BLaER1 treated with 17β-estradiol and CSF1 and Interleukin-3, amounts not matched to agents 10 nM and 100 nM (cell line): Measurements from ENCODE around the gene VAMP8.

ENCODE experiments used
- H3K27ac ChIP-seq, 11 experiments: shearing (Covaris generic); formaldehyde crosslinking; 2 replicates each; pipeline ENCODE4 v1.8.1; 2022
- H3K27me3 ChIP-seq, 11 experiments: shearing (Covaris generic); formaldehyde crosslinking; 2 replicates each; pipeline ENCODE4 v1.8.1; 2022
- H3K36me3 ChIP-seq, 11 experiments: shearing (Covaris generic); formaldehyde crosslinking; 2 replicates each; pipeline ENCODE4 v1.8.1; 2022
- H3K4me1 ChIP-seq, 10 experiments: shearing (Covaris generic); formaldehyde crosslinking; 2 replicates each; pipeline ENCODE4 v1.8.1; 2022
- H3K4me2 ChIP-seq, 11 experiments: shearing (Covaris generic); formaldehyde crosslinking; 2 replicates each; pipeline ENCODE4 v1.8.1; 2022
- H3K4me3 ChIP-seq, 10 experiments: shearing (Covaris generic); formaldehyde crosslinking; 2 replicates each; pipeline ENCODE4 v1.8.1; 2022
- H3K9ac ChIP-seq, 11 experiments: shearing (Covaris generic); formaldehyde crosslinking; 2 replicates each; pipeline ENCODE4 v1.8.1; 2022
- H3K9me3 ChIP-seq, 11 experiments: shearing (Covaris generic); formaldehyde crosslinking; replicated peaks in 1 of 11; 2 replicates each; pipeline ENCODE4 v1.8.1; 2022
- H4K20me1 ChIP-seq, 11 experiments: shearing (Covaris generic); formaldehyde crosslinking; 2 replicates each; pipeline ENCODE4 v1.8.1; 2022
- Cebpa-rat ChIP-seq, 11 experiments: shearing (Covaris generic); IDR thresholded peaks; 2 replicates each; pipeline ENCODE4 v1.8.1; 2022

The VAMP8 gene

DNA sequence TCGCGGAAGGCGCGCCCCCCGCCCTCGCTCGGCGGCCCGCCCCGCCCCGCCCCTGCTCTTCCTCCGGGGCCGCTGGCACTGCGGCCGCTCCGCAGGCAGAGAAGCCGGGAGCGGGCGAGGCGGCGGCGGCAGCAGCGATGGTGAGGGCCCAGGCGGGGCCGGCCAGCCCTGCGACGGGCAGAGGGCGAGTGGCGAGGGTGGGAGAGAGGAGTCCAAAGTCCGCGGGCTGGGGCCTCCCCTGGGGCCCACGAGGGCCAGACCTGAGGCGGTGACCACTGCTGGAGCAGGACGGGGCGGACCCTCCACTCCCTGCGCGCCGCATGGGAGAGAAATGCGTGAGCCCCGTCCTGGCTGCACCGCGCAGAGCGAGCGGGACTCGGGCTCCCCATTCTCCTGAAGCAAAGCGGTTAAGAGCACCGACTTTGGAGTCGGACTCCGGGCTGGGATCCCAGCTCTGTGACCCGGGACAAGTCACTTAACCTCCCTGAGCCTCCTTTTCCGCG lies 7.0 kb downstream of the VAMP8 start, which contains the start of gene VAMP5:
Gene VAMP5, plus strand, starts transcription at position 78 of the 503 bp plus-strand sequence. Its CDS starts 60 bp downstream, at position 138.
- peak within 1 kb of the TSS; percentile 67 to 96 (median 90) for H3K27ac ChIP-seq
- H3K9ac ChIP-seq, result peak within 1 kb of the TSS; percentile 83 to 96 (median 92)
- no peaks in the 10 kb centered on the region for H3K27me3 ChIP-seq
- peak within 1 kb of the TSS; percentile 53 to 84 (median 78) for H3K4me3 ChIP-seq
- H3K4me2 ChIP-seq, result peak within 1 kb of the TSS; percentile 89 to 100 (median 97)
- peaks cover 0 to 16% (median 0%) of the 10 kb centered on the region in 11 experiments; a peak in 7 of 22 replicates for H3K36me3 ChIP-seq
- no peak for TF ChIP-seq Cebpa-rat (IDR thresholded peaks at IDR 0.05)
- no peaks in the 10 kb centered on the region for H3K9me3 ChIP-seq
- no peaks in the 10 kb centered on the region for H4K20me1 ChIP-seq
- H3K4me1 ChIP-seq, result peaks cover 95 to 98% (median 97%) of the 10 kb centered on the region in 10 experiments

DNA sequence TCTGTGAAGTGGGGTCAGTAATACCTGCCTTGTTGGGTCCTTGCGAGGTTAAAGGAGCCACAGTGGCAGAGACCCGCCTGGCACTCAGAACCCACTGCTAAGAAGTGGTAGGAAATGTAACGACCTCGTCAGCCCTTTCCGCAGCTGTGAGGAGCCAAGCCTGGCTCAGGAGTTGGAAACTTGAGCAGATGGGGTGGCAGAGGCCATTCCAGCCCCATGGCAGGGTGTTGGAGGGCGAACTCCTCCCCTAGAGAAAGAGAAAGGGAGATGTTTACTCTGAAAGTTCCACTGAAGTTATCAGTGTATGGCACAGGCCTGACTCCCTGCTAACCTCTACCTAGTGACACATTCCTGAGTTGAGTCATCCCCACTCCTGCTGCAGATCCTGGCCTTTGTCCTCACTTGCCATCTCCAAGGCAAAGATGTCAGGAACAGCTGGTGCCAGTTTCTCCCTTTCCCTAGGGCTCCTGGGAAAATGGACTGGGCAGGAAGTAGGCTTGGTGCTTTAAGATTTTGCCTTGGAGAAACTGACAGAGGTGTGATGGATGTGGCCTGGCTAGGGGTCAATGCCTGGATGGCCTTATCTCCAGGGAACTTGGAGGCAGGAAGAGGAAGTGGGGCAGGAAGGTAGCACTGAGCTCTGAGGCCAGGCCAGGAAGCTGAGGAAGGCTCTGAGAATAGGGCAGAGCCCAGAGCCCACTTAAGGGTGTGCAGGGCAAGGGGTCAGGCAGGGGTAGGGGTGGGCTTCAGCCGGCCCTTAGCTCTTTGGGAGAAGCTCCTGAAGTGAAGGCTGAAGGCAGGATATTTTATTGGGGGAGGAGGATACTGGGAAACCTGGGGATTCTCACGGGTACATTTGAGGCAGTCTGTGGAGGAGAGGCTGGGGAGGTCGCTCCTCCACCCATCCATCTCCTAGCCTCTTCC lies 7.7 kb downstream of the VAMP8 start:
- H3K9me3 ChIP-seq, result no peaks in the 10 kb centered on the region
- peak overlapping the region; percentile 83 to 96 (median 92) for H3K9ac ChIP-seq
- no peak for TF ChIP-seq Cebpa-rat (IDR thresholded peaks at IDR 0.05)
- H3K36me3 ChIP-seq, result peaks cover 0 to 16% (median 0%) of the 10 kb centered on the region in 11 experiments; a peak in 8 of 22 replicates
- H3K4me1 ChIP-seq, result peaks cover 95 to 98% (median 97%) of the 10 kb centered on the region in 10 experiments
- no peaks in the 10 kb centered on the region for H3K27me3 ChIP-seq
- H3K4me2 ChIP-seq, result peak overlapping the region; percentile 89 to 100 (median 97)
- no peaks in the 10 kb centered on the region for H4K20me1 ChIP-seq
- H3K4me3 ChIP-seq, result peak overlapping the region; percentile 53 to 84 (median 78)
- H3K27ac ChIP-seq, result peak overlapping the region; percentile 67 to 96 (median 90)

DNA sequence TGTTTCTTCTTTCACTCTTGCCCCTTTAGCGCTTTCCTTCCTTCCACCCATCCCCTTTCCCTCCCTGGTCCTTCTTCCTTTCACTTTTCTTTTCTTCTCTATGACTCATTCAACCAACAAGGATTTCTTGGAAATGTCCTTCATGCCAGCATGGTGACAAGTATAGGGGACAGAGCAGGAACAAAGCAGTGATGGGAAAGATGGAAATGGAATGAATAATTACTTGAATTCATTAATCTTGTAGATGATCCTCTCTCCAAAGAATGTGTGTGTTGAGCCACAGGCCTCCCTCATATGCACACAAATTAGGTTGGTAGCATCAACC lies 8.4 kb downstream of the VAMP8 start:
- H3K4me3 ChIP-seq, result peak overlapping the region; percentile 53 to 84 (median 78); a peak in 18 of 20 replicates
- H3K4me1 ChIP-seq, result peaks cover 95 to 98% (median 97%) of the 10 kb centered on the region in 10 experiments
- peak overlapping the region in 10 of 11 experiments; percentile 83 to 96 (median 92); a peak in 20 of 22 replicates for H3K9ac ChIP-seq
- H3K27ac ChIP-seq, result peak overlapping the region in 10 of 11 experiments; percentile 73 to 96 (median 92); a peak in 20 of 22 replicates
- H3K27me3 ChIP-seq, result no peaks in the 10 kb centered on the region
- H3K36me3 ChIP-seq, result peaks cover 0 to 16% (median 0%) of the 10 kb centered on the region in 11 experiments; a peak in 8 of 22 replicates
- H4K20me1 ChIP-seq, result no peaks in the 10 kb centered on the region
- peak overlapping the region; percentile 89 to 100 (median 97) for H3K4me2 ChIP-seq
- no peaks in the 10 kb centered on the region for H3K9me3 ChIP-seq
- TF ChIP-seq Cebpa-rat (IDR thresholded peaks at IDR 0.05), result no peak

DNA sequence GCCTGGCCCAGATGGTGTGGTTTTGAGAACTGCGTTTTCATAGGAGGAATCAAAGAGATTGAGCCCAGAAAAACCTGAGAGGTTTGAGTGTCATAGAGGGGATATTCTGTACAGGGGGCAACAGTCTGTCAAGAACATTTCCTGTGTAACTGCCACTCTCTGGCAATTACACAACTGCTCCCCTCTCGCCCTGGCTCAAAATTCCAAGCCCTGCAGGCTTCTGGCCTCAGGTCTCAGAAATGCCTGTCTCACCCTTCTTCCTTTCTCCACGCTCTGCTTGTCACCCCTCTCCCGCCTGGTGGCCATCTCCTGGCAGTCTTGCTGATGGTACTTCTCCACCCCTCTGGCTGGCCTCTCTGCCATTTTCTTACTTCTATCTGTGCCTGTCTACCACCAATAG lies 10.8 kb downstream of the VAMP8 start:
- peak in 5 of 11 experiments; percentile 7 to 46 (median 34); a peak in 3 of 22 replicates for TF ChIP-seq Cebpa-rat (IDR thresholded peaks at IDR 0.05)
- H3K4me3 ChIP-seq, result peak overlapping the region in 7 of 10 experiments; percentile 6 to 54 (median 33); a peak in 10 of 20 replicates
- peak overlapping the region; percentile 51 to 96 (median 85); a peak in 21 of 22 replicates for H3K27ac ChIP-seq
- no peaks in the 10 kb centered on the region for H4K20me1 ChIP-seq
- no peaks in the 10 kb centered on the region for H3K27me3 ChIP-seq
- H3K36me3 ChIP-seq, result peaks cover 5 to 26% (median 11%) of the 10 kb centered on the region in 11 experiments; a peak in 17 of 22 replicates
- H3K9me3 ChIP-seq, result no peaks in the 10 kb centered on the region
- H3K9ac ChIP-seq, result peak overlapping the region; percentile 58 to 95 (median 68); a peak in 21 of 22 replicates
- H3K4me1 ChIP-seq, result peaks cover 74 to 97% (median 81%) of the 10 kb centered on the region in 10 experiments
- peak overlapping the region; percentile 89 to 100 (median 97) for H3K4me2 ChIP-seq

DNA sequence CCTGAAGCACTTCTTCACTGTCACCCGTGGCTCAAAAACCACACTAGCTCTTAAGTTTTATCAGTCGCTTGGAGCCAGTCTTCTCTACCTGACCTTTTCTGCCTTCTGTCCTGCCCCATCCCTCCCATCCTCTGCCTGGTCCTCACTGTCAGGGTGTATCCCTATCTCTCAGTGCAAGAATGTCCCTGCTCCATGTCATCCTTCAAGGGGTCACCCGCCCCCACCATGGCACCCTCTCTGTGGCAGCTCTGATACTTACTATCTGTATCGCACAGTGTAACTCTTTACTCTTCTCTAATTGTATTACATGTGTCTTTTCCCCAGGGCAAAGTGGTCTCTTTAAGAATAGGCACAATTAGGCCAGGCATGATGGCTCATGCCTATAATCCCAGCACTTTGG lies 11.3 kb downstream of the VAMP8 start:
- TF ChIP-seq Cebpa-rat (IDR thresholded peaks at IDR 0.05), result no peak
- Histone ChIP-seq H3K4me2 (peak overlapping the region; percentile 89 to 100 (median 97)), H4K20me1 (no peaks in the 10 kb centered on the region), H3K9ac (peak overlapping the region; percentile 58 to 95 (median 68); a peak in 19 of 22 replicates), H3K9me3 (no peaks in the 10 kb centered on the region), H3K4me1 (peaks cover 69 to 97% (median 77%) of the 10 kb centered on the region in 10 experiments), H3K27ac (peak overlapping the region; percentile 51 to 96 (median 85); a peak in 20 of 22 replicates), H3K36me3 (peaks cover 5 to 30% (median 13%) of the 10 kb centered on the region in 11 experiments; a peak in 16 of 22 replicates), H3K27me3 (no peaks in the 10 kb centered on the region), H3K4me3 (peak overlapping the region in 5 of 10 experiments; percentile 12 to 54 (median 35); a peak in 7 of 20 replicates)

DNA sequence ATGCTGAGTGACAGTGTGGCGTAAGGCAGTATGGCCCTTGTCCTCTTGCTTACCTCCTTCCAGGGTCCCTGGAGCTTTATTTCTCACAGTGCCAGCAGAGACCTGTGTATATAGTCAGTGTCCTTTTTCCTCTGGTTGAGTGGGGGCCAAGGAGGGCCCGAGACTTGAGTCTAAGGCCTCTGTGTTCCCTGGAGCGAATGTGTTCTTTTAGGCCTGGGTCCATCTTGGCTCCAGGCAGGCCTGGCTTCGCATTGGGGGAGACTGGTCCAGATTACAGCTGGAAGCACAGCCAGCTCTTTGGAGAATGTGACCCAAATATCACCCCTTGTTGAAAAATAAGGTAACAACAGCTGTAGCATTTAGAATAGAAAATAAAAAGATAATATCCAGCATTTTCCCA lies 11.8 kb downstream of the VAMP8 start:
- peaks cover 5 to 32% (median 13%) of the 10 kb centered on the region in 11 experiments; a peak in 16 of 22 replicates for H3K36me3 ChIP-seq
- peak overlapping the region in 1 of 10 experiments; percentile 6; a peak in 1 of 20 replicates for H3K4me3 ChIP-seq
- H3K9ac ChIP-seq, result peak overlapping the region in 7 of 11 experiments; percentile 65 to 95 (median 69); a peak in 12 of 22 replicates
- TF ChIP-seq Cebpa-rat (IDR thresholded peaks at IDR 0.05), result no peak
- H4K20me1 ChIP-seq, result no peaks in the 10 kb centered on the region
- H3K4me1 ChIP-seq, result peaks cover 67 to 95% (median 75%) of the 10 kb centered on the region in 10 experiments
- H3K27ac ChIP-seq, result peak overlapping the region in 9 of 11 experiments; percentile 76 to 96 (median 93); a peak in 17 of 22 replicates
- no peaks in the 10 kb centered on the region for H3K27me3 ChIP-seq
- H3K4me2 ChIP-seq, result peak overlapping the region; percentile 89 to 100 (median 97)
- no peaks in the 10 kb centered on the region for H3K9me3 ChIP-seq

DNA sequence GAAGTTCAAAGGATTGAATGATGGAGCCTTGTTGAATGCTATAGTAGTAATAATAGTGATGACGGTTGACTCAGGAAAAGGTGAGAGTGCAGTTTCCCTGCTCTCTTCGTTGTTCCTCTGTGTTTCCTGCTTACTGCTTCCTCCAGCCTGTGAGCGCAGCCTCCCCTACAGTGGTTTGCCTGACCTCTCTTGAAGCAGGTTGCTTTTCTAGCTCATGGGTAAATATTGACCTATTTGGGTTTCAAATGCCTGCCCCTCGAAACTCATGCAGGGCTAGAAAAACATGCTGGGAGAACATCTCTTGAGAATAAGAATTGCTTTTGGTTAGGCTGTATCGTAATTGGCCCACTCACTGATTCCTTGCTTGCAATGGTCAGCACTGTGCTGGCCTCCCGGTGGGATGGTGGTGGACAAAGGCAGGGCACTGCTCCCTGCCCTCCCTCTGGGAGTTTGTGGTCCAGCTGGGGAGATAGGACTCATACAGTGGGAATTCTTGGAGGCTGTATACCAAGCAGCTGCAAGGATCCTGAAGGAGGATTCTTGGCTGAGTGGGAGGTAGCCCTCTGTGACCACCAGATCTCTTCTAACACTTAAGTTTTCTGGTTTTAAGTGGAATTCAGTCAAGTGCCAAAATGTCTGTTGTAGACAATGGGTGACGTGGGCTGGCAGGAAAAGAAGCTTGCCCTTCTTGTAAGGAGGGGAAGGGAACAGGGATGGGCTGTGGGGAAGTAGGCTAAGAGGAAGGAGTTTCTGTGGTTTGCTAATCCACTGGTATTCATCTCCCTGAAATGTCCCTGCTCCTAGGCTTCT lies 12.8 kb downstream of the VAMP8 start:
- Histone ChIP-seq H3K9me3 (no peaks in the 10 kb centered on the region), H3K27ac (peak overlapping the region in 10 of 11 experiments; percentile 4 to 95 (median 56); a peak in 15 of 22 replicates), H4K20me1 (no peaks in the 10 kb centered on the region), H3K4me1 (peaks cover 68 to 93% (median 76%) of the 10 kb centered on the region in 10 experiments), H3K9ac (peak overlapping the region in 9 of 11 experiments; percentile 2 to 64 (median 34); a peak in 11 of 22 replicates), H3K36me3 (peaks cover 5 to 32% (median 13%) of the 10 kb centered on the region in 11 experiments; a peak in 16 of 22 replicates), H3K4me2 (peak overlapping the region; percentile 24 to 100 (median 97); a peak in 21 of 22 replicates), H3K27me3 (no peaks in the 10 kb centered on the region), H3K4me3 (peak overlapping the region in 5 of 10 experiments; percentile 9 to 33 (median 21); a peak in 4 of 20 replicates)
- no peak for TF ChIP-seq Cebpa-rat (IDR thresholded peaks at IDR 0.05)
